HepG2 (cell line): Measurements from ENCODE around the gene VSTM4. TPM values are rescaled to one million over a fixed set of nuclear protein-coding genes. Genes with fewer than 3 reads are reported as not detected.

Source experiments
- ATAC-seq: fragments of 200-7000 bp; cut with Tn5 transposase; 3 replicates; pipeline ENCODE4 v1.9.1; 2020; ENCODE audit warnings: mild to moderate bottlenecking, moderate library complexity
- BruUV-seq: library from RNA; stranded (reverse); fragments of 400-500 nt; replicated peaks from 2 replicates; lab custom pipeline; 2021; lab: Mats Ljungman, UMichigan
- CTCF ChIA-PET: fragments of 300-600 bp; formaldehyde crosslinking; extraction: SDS; loops from one replicate; lab custom pipeline; 2021; ENCODE audit warnings: low total read pairs, inconsistent platforms, low intra/inter-chr PET ratio; lab: Yijun Ruan, JAX
- POLR2A ChIA-PET: fragments of 350-600 bp; sonication (Branson Sonifier 250); formaldehyde crosslinking; loops from one replicate; lab custom pipeline; 2020; ENCODE audit warnings: antibody characterized with exemption, inconsistent platforms; lab: Yijun Ruan, JAX
- DNase-seq: peaks from one replicate; pipeline ENCODE4 v3.0.0-alpha.2; 2015; ENCODE audit warnings: low spot score
- FAIRE-seq: peaks from 3 replicates; lab custom pipeline; 2011; peaks lifted over from hg19 to GRCh38; lab: Jason Lieb, UNC
- H2AFZ ChIP-seq: one replicate; pipeline ENCODE4 v1.6.1; 2011; ENCODE audit warnings: low read length, inconsistent platforms
- H3K27ac ChIP-seq: fragments of 300-600 bp; 3 replicates; pipeline ENCODE4 v1.8.0; 2011; ENCODE audit warnings: mixed run types, mild to moderate bottlenecking, mixed read lengths, low read length, inconsistent platforms; ENCODE audit not compliant: insufficient read depth; ENCODE audit errors: extremely low read length
- H3K27me3 ChIP-seq, 2 experiments: fragments of 200-600 bp in 1 of 2; 2 replicates in 1 of 2; 3 replicates in 1 of 2; pipeline versions ENCODE4 v1.6.0 to v1.8.0; 2011; ENCODE audit warnings: low read length in 2 of 2, mild to moderate bottlenecking in 2 of 2, moderate library complexity in 2 of 2, inconsistent platforms in 1 of 2; ENCODE audit not compliant: insufficient read depth in 2 of 2, control insufficient read depth in 1 of 2
- H3K36me3 ChIP-seq, 2 experiments: fragments of 200-600 bp in 1 of 2; replicated peaks in 1 of 2; 2 replicates in 1 of 2; 3 replicates in 1 of 2; pipeline versions ENCODE4 v1.5.1 to v1.8.0; 2011; ENCODE audit warnings: low read length in 2 of 2, inconsistent platforms in 1 of 2; ENCODE audit not compliant: insufficient read depth in 2 of 2, control insufficient read depth in 1 of 2
- H3K4me1 ChIP-seq: 2 replicates; pipeline ENCODE4 v1.5.1; 2012; ENCODE audit warnings: low read length, inconsistent platforms; ENCODE audit not compliant: insufficient read depth
- H3K4me2 ChIP-seq: 2 replicates; pipeline ENCODE4 v1.6.0; 2011; ENCODE audit warnings: low read depth, low read length, inconsistent platforms
- H3K4me3 ChIP-seq, 3 experiments: fragments of 200-600 bp in 1 of 3; sonication (generic), shearing (Covaris generic) in 1 of 3; replicated peaks in 1 of 3; 2 replicates each; pipeline ENCODE4 v1.5.1; 2011 to 2016; ENCODE audit warnings: low read length in 3 of 3, inconsistent platforms in 2 of 3, low read depth in 2 of 3, mild to moderate bottlenecking in 2 of 3, control low read depth in 1 of 3, mixed read lengths in 1 of 3; ENCODE audit not compliant: insufficient read depth in 1 of 3
- H3K79me2 ChIP-seq: one replicate; pipeline ENCODE4 v1.6.1; 2011; ENCODE audit warnings: low read length, inconsistent platforms; ENCODE audit not compliant: insufficient read depth
- H3K9ac ChIP-seq: 2 replicates; pipeline ENCODE4 v1.6.0; 2011; ENCODE audit warnings: mild to moderate bottlenecking, low read depth, low read length, inconsistent platforms; ENCODE audit not compliant: insufficient read depth
- H3K9me3 ChIP-seq: 2 replicates; pipeline ENCODE4 v1.5.1; 2012; ENCODE audit warnings: mild to moderate bottlenecking, low read length
- H4K20me1 ChIP-seq: 2 replicates; pipeline ENCODE4 v1.6.0; 2011; ENCODE audit warnings: inconsistent platforms, mild to moderate bottlenecking, low read length, moderate library complexity; ENCODE audit not compliant: insufficient read depth
- AGO1 ChIP-seq: fragments of 200-400 bp; formaldehyde crosslinking; IDR thresholded peaks from 2 replicates; pipeline ENCODE4 v1.6.1; 2017; ENCODE audit warnings: mild to moderate bottlenecking, low read depth, low read length, moderate library complexity; ENCODE audit not compliant: poor library complexity, severe bottlenecking
- KDM3A ChIP-seq: IDR thresholded peaks from 2 replicates; pipeline ENCODE4 v1.6.1; 2018; ENCODE audit warnings: low read depth, missing compliant biosample characterization
- ZNF609 ChIP-seq: sonication (generic); formaldehyde crosslinking; IDR thresholded peaks from 2 replicates; pipeline ENCODE4 v1.4.0; 2020; ENCODE audit warnings: mild to moderate bottlenecking, missing genetic modification reagents, borderline replicate concordance
- ZNF710 ChIP-seq: sonication (generic); formaldehyde crosslinking; IDR thresholded peaks from 2 replicates; pipeline ENCODE4 v1.5.0; 2020; ENCODE audit warnings: mild to moderate bottlenecking, missing genetic modification reagents, borderline replicate concordance
- WGBS: methylation state at CpG from one replicate; pipeline ENCODE4 v1.1.6; 2017; ENCODE audit warnings: low lambda C conversion rate; 5-methylcytosine and 5-hydroxymethylcytosine counted together
- in situ Hi-C: cut with HindIII; loops from 2 replicates; pipeline ENCODE4 v1.10.0; 2017; ENCODE audit warnings: low pct_unique_long_range_greater_than_20kb; ENCODE audit not compliant: extremely low pct_ligation_motif_present
- intact Hi-C: fragments of 100-400 bp; cut with micrococcal nuclease; formaldehyde crosslinking; loops from one replicate; pipeline ENCODE4 v1.10.0; 2022; ENCODE audit not compliant: unreplicated experiment
- polyA plus RNA-seq, 8 experiments: library from polyadenylated mRNA; depleted of rRNA in 3 of 8; stranded (reverse) in 7 of 8; unstranded in 1 of 8; fragments of >200 nt; fragmentation: Illumina TruSeq in 4 of 8; extraction: Trizol in 4 of 8; gene quantifications; 2 replicates each; pipeline versions ENCODE4 v1.2.1 to v1.2.3, GENCODE V29; 2011 to 2016; ENCODE audit warnings: low read depth in 4 of 8, missing spikeins in 1 of 8, mixed read lengths in 1 of 8; ENCODE audit not compliant: insufficient read depth in 1 of 8
- total RNA-seq, 5 experiments: library from RNA; depleted of rRNA; stranded (reverse); fragments of >200 nt; fragmentation: Illumina TruSeq; extraction: Trizol; gene quantifications; 2 replicates each; pipeline ENCODE4 v1.2.3, GENCODE V29; 2016; ENCODE audit warnings: low read depth in 1 of 5

The VSTM4 gene
- total and polyA plus RNA-seq, 2 of the 13 experiments (the other 11 are each of a cell fraction or from before 2014, with no cell fraction given): not detected

DNA sequence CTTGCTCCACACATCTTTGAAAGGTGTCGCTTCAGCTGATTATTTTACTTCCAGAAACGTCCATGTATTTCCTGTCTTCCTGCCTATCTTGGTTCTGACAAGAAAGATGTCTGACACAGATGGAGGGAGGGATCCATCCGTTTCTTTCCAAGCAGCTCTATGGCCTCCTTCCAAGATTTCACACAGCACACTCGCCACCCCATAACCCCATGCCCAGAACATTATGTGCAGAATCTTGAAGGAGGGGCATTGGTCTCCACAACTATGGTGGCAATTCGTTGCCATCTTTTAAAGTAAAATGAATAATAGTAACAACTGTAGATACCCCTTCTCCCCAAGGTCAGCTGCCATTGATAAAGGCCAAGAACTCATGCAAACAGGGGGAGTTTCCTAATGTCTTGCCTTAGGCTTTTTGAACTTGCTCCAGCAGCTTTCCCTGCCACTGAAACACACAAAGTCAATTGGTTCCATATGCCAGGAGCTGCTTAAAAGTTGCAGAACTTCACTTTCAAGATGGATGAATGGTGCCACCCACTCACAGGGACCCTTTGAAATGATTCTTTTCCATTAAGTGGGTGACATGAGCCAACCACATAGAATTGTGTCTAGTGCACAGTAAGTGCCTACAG lies 60.0 kb downstream of the VSTM4 start:
- TF ChIP-seq KDM3A (CRISPR knock-in tag) (no peak), ZNF609 (no peak), ZNF710 (CRISPR knock-in tag) (no peak), AGO1 (no peak)
- in situ Hi-C loops (no loop called here), intact Hi-C loops (no loop called here)
- Histone ChIP-seq H3K9me3 (no peaks in the 10 kb centered on the region; the same call in 1 of the 2 replicates), H3K4me2 (no peak overlapping the region), H3K27me3 (peaks cover 0 to 4% of the 10 kb centered on the region in 2 experiments; a peak in 1 of 5 replicates), H3K4me1 (no peaks in the 10 kb centered on the region), H2AFZ (no peak overlapping the region), H3K79me2 (no peaks in the 10 kb centered on the region), H4K20me1 (no peaks in the 10 kb centered on the region), H3K9ac (no peak overlapping the region), H3K36me3 (no peaks in the 10 kb centered on the region), H3K4me3 (no peak overlapping the region), H3K27ac (no peak overlapping the region)
- no TSS peak for BruUV-seq
- WGBS: 0% methylated on average over 5 of the region's 5 CpGs
- no peak for FAIRE-seq
- ChIA-PET CTCF (no interaction called here), POLR2A (no interaction called here)
- no peak for ATAC-seq
- no peak for DNase-seq
